Kidney capillary endothelial cell (primary cell): ENCODE results near the gene CCDC92.
"Not testable (repeated sequence)": the region's sequence is repeated elsewhere in the genome, so short reads cannot be mapped to it uniquely, and the experiment has no call there.

Experiments
- DNase-seq: peaks from one replicate; pipeline ENCODE4 v3.0.0-alpha.2; 2018; ENCODE audit warnings: low spot score

The CCDC92 gene

DNA sequence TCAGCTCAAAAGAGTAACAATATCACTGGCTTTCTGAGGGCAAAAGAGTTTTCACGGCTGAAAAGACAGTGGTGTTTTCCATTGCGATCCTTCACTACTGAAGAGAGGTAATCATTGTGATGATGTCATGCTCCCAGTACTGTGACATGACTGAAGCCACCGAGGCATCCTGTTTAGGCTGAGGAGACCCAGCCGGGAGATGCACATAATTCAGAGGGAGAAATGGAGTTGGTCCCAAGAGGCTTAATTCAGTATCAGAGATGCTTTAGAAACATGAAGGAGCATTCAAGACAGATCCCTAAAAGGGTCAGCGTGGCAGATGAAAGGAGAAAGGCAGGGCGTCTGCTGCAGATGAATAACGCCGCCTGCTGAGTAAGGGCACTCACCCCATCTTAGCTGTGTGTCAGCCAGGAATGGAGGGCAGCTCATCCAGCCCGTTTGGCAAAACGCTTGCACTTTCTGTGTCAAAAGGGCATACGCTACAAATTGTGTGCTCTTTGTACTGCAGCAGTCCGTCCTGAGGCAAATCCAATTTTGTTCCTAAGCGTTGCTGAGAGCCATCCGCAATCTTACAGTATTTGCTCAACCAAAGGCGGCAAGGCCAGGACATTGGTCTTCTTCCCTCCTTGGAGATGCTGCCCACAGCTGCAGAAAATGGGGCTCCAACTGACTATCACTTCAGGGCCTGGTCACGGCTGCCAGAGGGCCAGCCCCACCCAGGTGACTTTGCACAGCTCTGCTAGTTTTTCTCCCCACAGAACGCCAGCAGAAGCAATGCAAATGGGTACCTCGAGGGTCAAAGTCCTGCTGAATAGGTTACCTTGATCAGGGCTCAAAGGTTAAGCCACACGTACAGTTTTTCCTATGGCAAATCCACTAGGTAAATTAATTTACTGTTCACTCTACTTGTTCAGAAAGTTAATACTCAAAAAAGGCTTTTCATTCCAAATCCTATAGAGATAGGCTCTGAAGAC lies 23.5 kb downstream of the CCDC92 start:
- DNase-seq, result no peak

DNA sequence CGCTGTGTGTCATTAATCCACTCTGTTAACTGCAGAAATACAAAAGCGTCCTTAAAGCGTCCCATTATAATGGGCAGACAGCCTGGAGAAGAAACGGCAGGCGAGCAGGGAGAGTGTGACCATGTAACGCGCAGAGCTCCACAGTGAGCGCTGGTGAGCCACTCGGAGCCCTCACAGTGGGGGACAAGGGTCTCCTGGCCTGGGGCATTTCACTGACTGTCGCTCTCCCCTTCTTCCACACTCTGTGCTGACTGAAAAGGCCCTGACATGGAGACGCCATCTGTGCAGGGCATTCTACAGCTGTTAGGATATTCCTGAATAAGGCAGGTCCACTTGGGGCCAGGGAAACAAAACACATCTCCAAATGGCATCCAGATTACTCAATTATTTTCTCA lies 24.2 kb downstream of the CCDC92 start:
- DNase-seq, result no peak

DNA sequence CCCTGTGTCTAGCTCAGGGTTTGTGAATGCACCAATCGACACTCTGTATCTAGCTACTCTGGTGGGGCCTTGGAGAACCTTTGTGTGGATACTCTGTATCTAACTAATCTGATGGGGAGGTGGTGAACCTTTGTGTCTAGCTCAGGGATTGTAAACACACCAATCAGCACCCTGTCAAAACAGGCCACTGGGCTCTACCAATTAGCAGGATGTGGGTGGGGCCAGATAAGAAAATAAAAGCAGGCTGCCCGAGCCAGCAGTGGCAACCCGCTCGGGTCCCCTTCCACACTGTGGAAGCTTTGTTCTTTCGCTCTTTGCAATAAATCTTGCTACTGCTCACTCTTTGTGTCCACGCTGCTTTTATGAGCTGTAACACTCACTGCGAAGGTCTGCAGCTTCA lies 25.1 kb downstream of the CCDC92 start:
- DNase-seq, result not testable (repeated sequence)

DNA sequence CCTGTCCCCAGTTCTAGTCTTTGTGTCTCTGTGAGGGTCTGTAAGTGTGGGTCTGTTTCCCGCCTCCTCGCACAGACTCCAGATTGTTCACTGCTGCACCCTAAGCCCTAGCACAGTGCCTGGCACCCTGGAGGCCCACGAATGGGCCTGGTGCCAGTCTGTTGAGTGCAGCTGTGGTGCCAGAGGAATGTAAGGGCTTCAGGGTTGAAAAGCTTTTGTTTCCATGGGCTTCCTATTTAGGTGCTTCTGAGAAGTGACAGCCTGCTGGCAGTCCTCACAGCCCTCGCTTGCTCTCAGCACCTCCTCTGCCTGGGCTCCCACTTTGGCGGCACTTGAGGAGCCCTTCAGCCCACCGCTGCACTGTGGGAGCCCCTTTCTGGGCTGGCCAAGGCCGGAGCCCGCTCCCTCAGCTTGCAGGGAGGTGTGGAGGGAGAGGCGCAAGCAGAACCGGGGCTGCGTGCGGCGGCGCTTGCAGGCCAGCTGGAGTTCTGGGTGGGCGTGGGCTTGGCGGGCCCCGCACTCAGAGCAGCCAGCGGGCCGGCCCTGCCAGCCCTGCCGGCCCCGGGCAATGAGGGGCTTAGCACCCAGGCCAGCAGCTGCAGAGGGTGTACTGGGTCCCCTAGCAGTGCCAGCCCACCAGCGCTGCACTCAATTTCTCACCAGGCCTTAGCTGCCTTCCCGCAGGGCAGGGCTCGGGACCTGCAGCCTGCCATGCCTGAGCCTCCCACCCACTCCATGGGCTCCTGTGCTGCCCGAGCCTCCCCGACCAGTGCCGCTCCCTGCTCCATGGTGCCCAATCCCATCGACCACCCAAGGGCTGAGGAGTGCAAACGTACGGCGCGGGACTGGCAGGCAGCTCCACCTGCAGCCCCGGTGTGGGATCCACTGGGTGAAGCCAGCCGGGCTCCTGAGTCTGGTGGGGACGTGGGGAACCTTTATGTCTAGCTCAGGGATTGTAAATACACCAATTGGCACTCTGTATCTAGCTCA lies 25.8 kb downstream of the CCDC92 start:
- DNase-seq, result not testable (repeated sequence)

DNA sequence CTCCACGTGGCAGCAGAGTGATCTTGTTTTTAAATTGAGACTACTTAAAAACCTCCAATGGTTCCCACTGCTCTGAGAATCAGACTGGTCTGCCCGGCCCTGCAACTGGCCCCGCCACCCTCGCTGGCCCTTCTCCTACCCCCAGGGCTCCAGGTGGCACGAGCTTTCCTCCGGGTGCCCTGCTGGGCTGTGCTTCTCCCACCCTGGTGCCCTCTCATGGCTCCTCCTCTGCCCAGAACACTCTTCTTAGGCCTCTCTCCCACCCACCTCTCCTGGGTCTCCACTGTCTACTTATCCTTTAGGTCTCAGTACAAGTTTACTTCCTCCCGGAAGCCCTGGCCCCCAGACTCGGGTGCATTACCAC lies 26.5 kb downstream of the CCDC92 start:
- DNase-seq, result no peak

DNA sequence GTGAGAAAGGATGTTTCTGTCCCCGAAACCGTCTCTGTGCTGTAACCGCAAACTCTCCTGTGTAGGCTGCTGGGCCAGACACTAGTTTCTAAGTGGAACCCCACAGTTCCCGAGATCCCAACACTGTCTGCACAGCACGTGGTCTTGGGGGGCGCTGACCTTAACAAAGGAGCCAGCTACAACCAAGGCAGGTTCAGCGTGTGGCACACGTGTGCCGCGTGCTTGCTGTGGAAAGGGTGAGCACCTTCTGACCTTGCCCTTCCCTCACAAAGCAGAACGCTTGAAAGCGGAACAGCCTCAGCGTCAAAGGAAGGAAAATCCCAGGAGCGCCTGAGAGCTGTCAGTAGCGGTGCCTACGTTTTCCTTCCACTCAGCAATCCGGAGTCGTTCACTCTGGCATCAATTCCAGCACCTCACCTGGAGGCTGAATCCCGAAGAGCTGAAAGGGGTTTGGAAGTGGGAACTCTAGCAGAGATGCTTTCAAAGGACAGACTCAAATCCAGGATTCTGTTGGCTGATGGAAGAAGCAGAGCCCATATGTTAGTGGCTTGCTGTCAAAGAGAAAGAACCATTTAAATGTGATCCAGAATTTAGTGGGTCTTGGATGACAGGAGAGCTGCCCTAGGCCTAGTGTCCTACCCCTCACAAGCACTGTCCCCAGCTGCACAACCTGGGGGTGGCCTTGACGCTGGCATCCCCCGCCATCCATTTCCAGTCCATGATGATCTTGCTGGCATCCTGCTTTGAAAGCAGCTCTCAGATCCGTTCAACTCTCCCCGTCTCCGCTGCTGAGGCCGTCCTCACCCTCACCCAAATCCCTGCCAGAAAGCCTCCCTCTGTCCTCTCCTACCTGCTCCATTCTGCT lies 27.1 kb downstream of the CCDC92 start:
- DNase-seq, result no peak

DNA sequence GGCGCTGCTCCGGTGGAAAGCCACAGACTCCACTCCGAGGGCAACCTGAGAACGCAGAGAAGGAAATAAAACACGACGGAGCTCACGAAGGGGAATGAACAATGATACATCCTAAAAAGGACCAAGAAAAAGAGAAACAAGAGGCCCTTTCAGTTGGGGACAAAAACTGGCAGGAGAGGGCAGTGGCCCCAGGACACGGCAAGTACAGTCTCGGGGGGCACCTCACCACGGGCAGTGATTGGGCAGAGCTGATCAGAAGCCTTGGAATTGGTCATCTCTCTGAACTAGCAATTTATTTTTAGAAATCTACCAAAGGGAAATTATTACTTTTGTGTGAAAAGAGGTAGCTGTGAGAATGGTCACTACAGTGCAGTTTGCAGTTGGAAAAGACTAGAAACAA lies 27.9 kb downstream of the CCDC92 start:
- no peak for DNase-seq

DNA sequence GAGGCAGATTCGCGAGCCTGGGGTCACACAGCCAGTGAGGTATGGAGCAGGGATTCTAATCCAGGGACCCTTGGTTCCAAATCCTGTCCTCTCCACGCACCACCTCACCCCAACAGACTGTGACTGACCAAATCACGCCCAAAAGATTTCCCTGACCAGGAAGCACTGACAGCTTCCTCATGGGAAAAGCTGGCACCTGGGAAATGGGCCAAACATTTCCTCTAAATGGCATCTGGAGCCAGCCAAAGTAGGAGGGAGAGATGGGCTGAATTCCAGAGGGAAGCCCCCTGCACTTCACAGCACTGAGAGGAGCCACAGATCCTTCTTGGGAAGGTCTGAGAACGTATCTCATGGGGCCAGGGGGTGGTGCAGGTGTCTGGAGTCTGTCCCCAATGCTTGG lies 28.8 kb downstream of the CCDC92 start:
- no peak for DNase-seq

DNA sequence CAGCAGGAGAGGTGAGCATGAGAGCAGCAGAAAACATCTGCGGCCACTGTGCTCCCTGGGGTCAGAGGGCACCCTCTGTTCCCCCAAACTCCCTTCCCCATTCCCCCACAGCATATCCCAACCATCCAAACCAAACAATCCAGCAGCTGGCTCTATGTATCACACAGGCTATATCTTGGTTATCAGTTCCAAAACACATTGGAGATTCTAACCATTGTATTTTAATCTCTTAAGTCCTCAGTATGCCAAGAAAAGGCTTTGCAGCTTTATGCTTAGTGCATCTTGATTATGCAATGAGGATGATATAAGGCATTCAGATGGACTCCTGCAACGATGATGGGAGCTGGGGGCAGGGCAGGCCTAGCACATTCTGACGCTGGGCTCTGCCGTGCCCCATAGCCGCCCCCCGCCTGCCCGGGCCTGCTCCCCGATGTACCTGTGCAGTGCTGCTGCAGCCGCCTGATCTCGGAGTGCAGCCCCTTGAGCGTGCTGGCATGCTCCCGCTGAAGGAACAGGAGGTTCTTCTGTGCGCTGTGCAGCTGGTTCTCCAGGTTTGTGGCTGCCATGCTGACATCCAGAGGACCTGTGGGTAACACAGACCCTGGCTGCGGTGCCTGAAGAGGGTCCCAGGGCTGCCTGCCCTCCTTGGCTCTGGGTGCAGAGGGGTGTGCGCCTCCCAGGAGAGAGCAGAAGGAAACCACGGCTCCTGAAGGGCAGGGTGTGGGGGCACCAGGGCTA lies 29.6 kb downstream of the CCDC92 start:
- DNase-seq, result no peak

DNA sequence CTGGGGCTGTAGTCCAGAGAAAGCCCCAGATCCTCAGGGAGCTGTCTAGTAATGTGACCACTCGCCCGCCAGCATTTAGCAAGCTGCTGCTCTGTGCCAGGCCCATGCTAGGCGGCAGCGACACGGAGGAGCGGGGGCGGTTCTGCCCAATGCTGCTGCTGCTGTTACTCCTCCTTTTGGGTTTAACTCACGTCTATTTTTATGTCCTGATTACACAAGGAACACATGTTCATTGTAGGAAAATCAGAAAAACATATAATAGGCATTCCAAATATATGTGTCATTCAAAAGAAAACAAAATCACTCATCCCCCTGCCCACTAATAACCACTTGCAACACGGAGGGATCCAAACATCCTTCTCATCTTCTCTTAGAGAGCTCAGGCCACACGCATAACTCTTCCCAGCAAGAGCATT lies 30.4 kb downstream of the CCDC92 start:
- no peak for DNase-seq

DNA sequence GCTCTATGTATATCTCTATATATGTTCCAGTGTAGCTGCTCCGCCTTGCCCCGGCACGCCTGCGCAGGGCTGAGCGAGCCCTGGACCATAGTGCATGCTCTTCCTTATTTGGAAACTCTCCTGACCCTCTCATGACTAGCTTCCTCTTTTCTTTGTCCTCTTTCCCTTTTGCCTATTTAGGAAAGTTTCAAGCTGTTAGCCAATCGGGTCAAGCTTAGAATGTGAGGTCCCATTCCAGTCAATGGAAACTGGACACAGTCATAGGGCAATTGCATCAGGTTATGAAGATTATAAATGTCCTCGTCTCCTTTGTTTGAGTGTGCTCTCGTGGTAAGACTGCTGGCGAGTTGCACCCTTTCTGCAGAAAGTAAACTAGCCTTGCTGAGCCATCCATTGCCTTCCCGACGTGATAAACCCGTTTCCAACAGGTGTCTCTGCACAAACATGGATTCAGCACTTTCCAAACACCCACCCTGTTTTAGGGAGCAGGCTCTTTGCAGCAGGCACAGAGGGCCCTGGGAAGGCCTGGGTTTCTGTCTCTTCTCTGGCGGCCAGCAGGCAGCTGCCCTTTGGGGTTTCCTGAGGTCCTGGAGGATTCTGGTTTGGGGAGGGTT lies 30.9 kb downstream of the CCDC92 start:
- no peak for DNase-seq

DNA sequence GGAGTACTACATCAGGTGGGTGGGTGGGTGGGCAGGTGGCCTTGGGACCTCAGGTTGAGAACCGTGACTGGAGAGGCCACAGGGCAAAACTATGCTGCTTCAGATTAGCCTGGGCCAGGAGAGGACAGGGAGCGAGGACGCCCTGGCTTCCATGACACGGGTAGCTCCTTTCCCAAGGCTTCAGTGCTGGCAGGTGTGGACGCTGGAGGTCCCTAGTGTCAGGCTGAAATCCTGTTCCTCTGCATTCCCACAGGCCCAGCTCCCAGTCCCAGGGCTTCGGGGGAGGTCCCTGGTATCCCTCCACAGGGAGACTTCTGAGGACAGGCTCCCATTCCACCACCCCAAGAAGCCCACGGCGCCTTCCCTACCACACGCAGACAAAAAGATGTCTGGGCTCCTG lies 31.6 kb downstream of the CCDC92 start:
- DNase-seq, result no peak

DNA sequence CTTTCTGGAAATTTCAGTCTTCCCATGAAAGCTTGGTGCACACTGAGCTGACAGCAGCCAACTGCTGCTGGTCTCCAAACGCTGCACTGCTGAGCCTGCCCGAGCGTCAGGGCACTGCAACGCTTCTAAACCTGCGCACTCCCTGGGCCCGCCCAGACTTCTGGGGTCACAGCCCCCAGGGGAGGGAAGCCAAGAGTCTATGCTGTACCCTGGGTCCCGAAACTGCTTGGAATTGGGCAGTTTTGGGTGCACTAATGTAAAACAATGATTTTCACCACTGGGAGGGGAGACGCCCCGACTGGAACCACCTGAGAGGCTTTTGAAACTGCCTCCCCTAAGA lies 32.0 kb downstream of the CCDC92 start:
- no peak for DNase-seq

DNA sequence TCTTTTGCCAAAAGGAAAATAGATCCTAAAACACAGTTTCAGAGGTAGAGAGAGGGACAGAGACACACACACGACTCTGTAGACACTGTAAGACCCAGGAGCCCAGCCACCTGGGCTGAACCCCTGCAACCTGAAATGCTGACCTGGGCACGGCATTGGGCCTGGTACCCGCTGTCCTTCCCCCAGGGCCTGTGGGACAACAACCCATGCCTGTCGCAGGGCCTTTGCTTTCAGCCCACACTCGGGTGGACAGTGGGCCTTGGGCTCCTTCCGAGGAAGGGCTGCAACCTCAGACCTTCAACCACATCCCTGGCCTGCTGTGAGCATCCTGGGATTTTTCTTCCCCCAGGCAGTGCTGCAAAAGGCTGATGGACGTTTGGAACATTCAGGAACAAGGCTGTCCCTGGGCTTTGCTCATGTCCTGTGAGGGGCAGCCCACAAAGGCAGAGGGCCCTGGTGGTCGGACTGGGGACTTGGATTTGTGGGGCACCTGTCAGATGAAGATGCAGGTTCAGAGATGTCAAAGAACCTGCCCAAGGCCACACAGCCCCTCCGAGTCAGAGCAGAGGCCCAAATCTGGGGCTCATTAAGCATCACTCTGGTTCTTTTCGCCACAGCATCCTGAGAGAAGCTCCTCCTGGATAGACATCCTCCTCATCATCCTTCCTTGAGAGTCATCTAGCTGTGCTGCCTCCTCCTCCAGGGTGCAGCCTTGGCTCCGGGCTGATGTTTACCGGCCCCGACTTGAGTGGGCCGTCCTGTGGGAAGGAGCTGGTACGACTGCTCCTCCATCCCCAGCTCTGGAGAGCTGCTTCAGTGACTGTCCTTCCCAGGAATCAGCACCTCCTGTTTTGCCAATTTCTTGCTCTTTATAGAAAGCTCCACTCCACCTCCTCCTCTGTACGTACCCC lies 32.7 kb downstream of the CCDC92 start:
- DNase-seq, result no peak

DNA sequence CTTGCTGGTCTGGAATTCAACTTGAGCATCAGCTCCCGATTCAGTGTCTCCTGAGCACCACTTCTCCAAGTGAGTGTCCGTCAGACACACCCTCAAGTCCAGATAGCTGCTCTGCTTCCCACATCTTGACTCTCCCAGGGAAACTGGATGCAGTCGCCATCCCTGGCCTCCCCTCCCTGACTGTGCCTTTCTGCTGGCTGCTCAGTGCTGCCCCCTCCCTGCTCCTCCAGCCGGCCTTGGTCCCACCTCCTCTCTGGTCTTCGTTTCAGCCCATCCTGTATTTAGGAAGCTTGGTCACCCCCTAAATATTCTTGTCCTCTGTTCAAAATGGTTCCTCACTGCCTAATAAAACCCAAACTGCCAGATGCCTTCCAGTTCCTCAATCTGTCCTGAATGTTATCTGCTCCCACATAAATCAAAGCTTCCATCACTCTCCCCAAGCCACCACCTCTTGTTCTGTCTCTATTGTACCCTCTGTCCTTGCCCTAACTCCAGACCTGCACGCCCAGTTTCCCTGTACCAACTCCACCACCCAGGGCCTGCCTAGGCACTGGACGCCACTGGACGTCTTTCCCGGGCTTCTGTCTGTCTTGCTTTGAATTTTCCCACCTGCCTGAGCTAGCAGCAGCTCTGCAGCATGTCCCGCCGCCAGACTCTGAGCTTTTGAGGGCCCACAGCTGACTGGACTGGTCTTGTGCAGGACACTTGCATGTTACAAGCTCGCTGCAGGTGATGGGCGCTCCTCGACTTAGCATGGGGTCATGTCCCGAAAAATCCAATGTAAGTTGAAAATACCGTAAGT lies 33.8 kb downstream of the CCDC92 start:
- no peak for DNase-seq

DNA sequence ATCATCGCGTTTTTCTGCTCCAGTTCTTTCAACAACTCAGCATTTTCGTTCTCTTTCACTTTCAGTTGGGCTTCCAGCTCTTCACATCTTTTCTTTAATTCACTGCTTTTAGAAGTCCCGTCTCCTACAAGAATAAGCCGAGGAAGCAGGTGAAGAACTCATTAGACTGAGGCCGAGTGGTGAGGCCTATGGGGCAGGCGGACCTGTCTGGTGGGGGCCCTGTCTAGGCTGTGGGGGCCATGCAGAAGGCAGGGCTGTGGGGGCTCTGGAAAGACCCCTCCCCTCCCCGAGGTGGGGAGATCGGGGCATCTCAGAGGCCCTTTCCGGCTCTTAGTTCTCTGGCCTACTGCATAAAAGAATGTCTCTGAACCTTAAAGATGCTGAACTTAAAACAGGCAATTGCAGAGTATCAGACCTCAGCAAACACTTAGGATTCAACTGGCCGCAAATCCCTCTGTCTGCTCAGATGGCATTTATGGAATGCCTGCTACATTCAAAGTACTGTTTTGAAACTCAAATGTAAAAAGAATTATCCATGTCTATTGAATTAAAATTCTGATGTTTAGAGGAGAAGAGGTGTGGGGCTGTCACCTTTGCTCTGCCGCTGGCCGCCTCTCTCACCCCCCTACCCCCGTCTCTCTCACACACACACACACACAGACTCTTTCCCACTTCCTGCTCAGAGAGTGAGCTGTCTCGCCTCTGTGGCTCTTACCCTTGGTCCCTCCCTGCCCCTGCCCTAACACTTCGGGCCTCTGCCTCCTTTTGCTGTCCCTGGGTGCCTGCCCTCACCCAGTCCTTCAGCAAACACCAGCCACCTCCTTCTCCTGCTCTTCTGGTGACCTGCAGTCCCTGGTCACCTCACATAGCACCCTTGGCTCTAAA lies 34.7 kb downstream of the CCDC92 start:
- DNase-seq, result no peak

DNA sequence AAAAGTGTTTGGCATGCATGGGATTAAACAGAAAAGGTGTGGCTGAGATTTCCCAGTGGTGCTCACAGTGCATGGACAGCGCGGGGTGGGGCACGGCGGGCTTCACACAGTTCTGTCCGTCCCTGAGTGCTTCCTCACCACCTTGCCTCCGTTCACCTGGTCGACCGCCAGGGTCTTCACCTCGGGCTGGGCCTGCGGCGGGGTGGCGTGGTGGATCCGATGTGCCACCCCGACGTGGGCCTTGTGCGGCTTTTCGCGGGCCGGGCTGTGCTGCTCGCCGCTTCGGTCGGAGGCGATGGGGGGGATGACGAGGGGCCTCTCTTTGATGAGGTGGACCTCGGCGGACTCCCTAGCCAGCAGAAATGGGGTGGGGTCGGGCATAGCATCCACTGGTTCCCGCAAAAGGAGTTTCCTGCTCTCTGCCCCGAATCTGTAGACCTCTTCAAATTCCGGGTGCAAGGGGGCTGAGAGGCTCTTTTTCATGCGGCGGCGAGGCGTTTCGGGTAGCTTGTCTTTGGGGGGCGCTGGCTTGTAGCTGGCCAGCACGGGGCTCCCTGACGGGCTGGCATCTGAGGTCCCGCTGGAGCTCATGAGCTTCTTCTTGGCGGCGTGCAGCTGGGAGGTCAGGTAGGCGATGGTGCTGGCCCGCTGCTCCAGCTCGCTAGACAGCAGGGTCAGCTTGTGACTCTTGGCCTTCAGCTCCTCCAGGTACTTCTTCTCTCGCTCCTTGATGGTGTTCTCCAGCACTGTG lies 35.5 kb downstream of the CCDC92 start:
- DNase-seq, result no peak
